GM21423 (cell line): ENCODE data around the gene CNGA4.
A peak's percentile ranks its signal among the peaks of the same experiment; 100 is the strongest.
"Not testable (repeated sequence)": the region's sequence is repeated elsewhere in the genome, so short reads cannot be mapped to it uniquely, and the experiment has no call there.

ENCODE experiments used
- ATAC-seq: cut with Tn5 transposase; IDR thresholded peaks from one replicate; pipeline ENCODE4 v1.9.1; 2021; ENCODE audit warnings: mild to moderate bottlenecking, moderate library complexity; ENCODE audit not compliant: unreplicated experiment

Gene CNGA4

GRCh38 chr11:6225024-6225423, 13.9 kb upstream of the CNGA4 start:
- ATAC-seq: no peak

- no peak for ATAC-seq
Observed at GRCh38 chr11:6225896-6226295, 13.0 kb upstream of the CNGA4 start.

GRCh38 chr11:6228520-6228919, 10.4 kb upstream of the CNGA4 start:
- ATAC-seq: no peak

- no peak for ATAC-seq
Observed at GRCh38 chr11:6229911-6230310, 9.0 kb upstream of the CNGA4 start.

- ATAC-seq: no peak
Observed at GRCh38 chr11:6232899-6233298, 6.0 kb upstream of the CNGA4 start.

GRCh38 chr11:6233984-6234386, 4.9 kb upstream of the CNGA4 start:
- ATAC-seq: no peak

- peak; percentile 94 for ATAC-seq
Observed at GRCh38 chr11:6234387-6235107, 4.3 kb upstream of the CNGA4 start, which contains the start of gene FHIP1B. Gene FHIP1B, minus strand, starts transcription at chr11:6234636. Its CDS starts 10,120 bp downstream, at chr11:6224516.

GRCh38 chr11:6237266-6237665, 1.6 kb upstream of the CNGA4 start:
- ATAC-seq: no peak

- ATAC-seq: no peak
Observed at GRCh38 chr11:6237761-6238302, 1.1 kb upstream of the CNGA4 start.

- no peak for ATAC-seq
Observed at GRCh38 chr11:6240139-6240538, 1.2 kb downstream of the CNGA4 start.

GRCh38 chr11:6240781-6241180, 1.9 kb downstream of the CNGA4 start:
- no peak for ATAC-seq

- ATAC-seq: no peak
Observed at GRCh38 chr11:6241316-6241715, 2.4 kb downstream of the CNGA4 start.

- no peak for ATAC-seq
Observed at GRCh38 chr11:6245536-6245935, 6.6 kb downstream of the CNGA4 start.

GRCh38 chr11:6248248-6248647, 9.4 kb downstream of the CNGA4 start:
- no peak for ATAC-seq

GRCh38 chr11:6248897-6249296, 10.0 kb downstream of the CNGA4 start:
- not testable (repeated sequence) for ATAC-seq

- ATAC-seq: no peak
Observed at GRCh38 chr11:6249770-6250555, 11.1 kb downstream of the CNGA4 start.

- peak; percentile 64 for ATAC-seq
Observed at GRCh38 chr11:6251120-6251733, 12.3 kb downstream of the CNGA4 start.

GRCh38 chr11:6251990-6252473, 13.1 kb downstream of the CNGA4 start:
- ATAC-seq: no peak

GRCh38 chr11:6253197-6253596, 14.3 kb downstream of the CNGA4 start:
- peak; percentile 72 for ATAC-seq

- no peak for ATAC-seq
Observed at GRCh38 chr11:6258141-6258540, 19.3 kb downstream of the CNGA4 start.

GRCh38 chr11:6258571-6259081, 19.7 kb downstream of the CNGA4 start:
- no peak for ATAC-seq
